ENCODE measurements around the gene DCUN1D2. TPM values are rescaled to one million over a fixed set of nuclear protein-coding genes. Genes with fewer than 3 reads are reported as not detected.

The DCUN1D2 gene
- polyA plus RNA-seq, 3 donors: 3.1 to 16.7 (median 6.1) TPM

GRCh38 chr13:113534236-113534860 lies 43.8 kb upstream of the DCUN1D2 start:
- peaks cover 0 to 12% (median 4%) of the 10 kb centered on the region in 7 donors for H3K9me3 Mint-ChIP-seq
- H2AFZ ChIP-seq (ENCODE audit: insufficient read depth, low read depth, low read length, poor library complexity, severe bottlenecking): no peak overlapping the region
- intact Hi-C loops (cut with micrococcal nuclease): no loop called here
- H3K27ac ChIP-seq (ENCODE audit: low read depth in 1 of 2, low read length in 2 of 2): no peak overlapping the region
- H3K36me3 Mint-ChIP-seq: peaks cover 69 to 86% of the 10 kb centered on the region in 2 donors
- no peak overlapping the region for H3K4me2 ChIP-seq (replicated peaks; ENCODE audit: extremely low read depth, low read length, poor library complexity, severe bottlenecking)
- peaks cover 3 to 6% of the 10 kb centered on the region in 2 donors for H3K4me1 ChIP-seq (ENCODE audit: control insufficient read depth in 1 of 2, insufficient read depth in 2 of 2, low read length in 2 of 2)
- H3K27ac Mint-ChIP-seq: no peak overlapping the region
- H3K9me3 ChIP-seq (replicated peaks in 1 of 2; ENCODE audit: control insufficient read depth in 1 of 2, insufficient read depth in 1 of 2, low read length in 2 of 2): peaks cover 0 to 3% of the 10 kb centered on the region in 2 donors
- peaks cover 0 to 1% (median 0%) of the 10 kb centered on the region in 3 donors for H3K27me3 Mint-ChIP-seq (ENCODE audit: low read depth in 3 of 3)
- H4K20me1 ChIP-seq (ENCODE audit: insufficient read depth, low read length): no peaks in the 10 kb centered on the region
- H3K4me3 Mint-ChIP-seq: no peak overlapping the region
- H3K9ac ChIP-seq (ENCODE audit: insufficient read depth, low read length, poor library complexity, severe bottlenecking): no peak overlapping the region
- peaks cover 7% of the 10 kb centered on the region for H3K4me1 Mint-ChIP-seq
- H3K4me3 ChIP-seq (replicated peaks in 1 of 3; ENCODE audit: low read depth in 2 of 3, low read length in 3 of 3): no peak overlapping the region
- WGBS (ENCODE audit: insufficient coverage): 96% methylated on average over 5 of the region's 12 CpGs
- no peak for DNase-seq
- peaks cover 43 to 86% of the 10 kb centered on the region in 2 donors for H3K36me3 ChIP-seq (replicated peaks in 1 of 2; ENCODE audit: control insufficient read depth in 1 of 2, insufficient read depth in 2 of 2, low read length in 2 of 2)
- no peaks in the 10 kb centered on the region for H3K27me3 ChIP-seq (ENCODE audit: control insufficient read depth in 2 of 2, insufficient read depth in 2 of 2, low read length in 2 of 2)
- TF ChIP-seq CTCF (IDR thresholded peaks at IDR 0.05): no peak
- no peaks in the 10 kb centered on the region for H3K79me2 ChIP-seq (ENCODE audit: insufficient read depth, low read length)

GRCh38 chr13:113533161-113533840 lies 42.8 kb upstream of the DCUN1D2 start:
- H3K27ac ChIP-seq (ENCODE audit: low read depth in 1 of 2, low read length in 2 of 2): no peak overlapping the region
- no peak overlapping the region for H2AFZ ChIP-seq (ENCODE audit: insufficient read depth, low read depth, low read length, poor library complexity, severe bottlenecking)
- peaks cover 6% of the 10 kb centered on the region for H3K79me2 ChIP-seq (ENCODE audit: insufficient read depth, low read length)
- no peaks in the 10 kb centered on the region for H3K9me3 ChIP-seq (replicated peaks in 1 of 2; ENCODE audit: control insufficient read depth in 1 of 2, insufficient read depth in 1 of 2, low read length in 2 of 2)
- H3K36me3 Mint-ChIP-seq: peaks cover 64 to 84% of the 10 kb centered on the region in 2 donors
- no peak for TF ChIP-seq CTCF (IDR thresholded peaks at IDR 0.05)
- H3K9ac ChIP-seq (ENCODE audit: insufficient read depth, low read length, poor library complexity, severe bottlenecking): no peak overlapping the region
- H3K4me1 ChIP-seq (ENCODE audit: control insufficient read depth in 1 of 2, insufficient read depth in 2 of 2, low read length in 2 of 2): peaks cover 8 to 10% of the 10 kb centered on the region in 2 donors
- no peaks in the 10 kb centered on the region for H3K27me3 ChIP-seq (ENCODE audit: control insufficient read depth in 2 of 2, insufficient read depth in 2 of 2, low read length in 2 of 2)
- H3K4me3 Mint-ChIP-seq: no peak overlapping the region
- no peaks in the 10 kb centered on the region for H3K27me3 Mint-ChIP-seq (ENCODE audit: low read depth in 3 of 3)
- no peaks in the 10 kb centered on the region for H4K20me1 ChIP-seq (ENCODE audit: insufficient read depth, low read length)
- WGBS (ENCODE audit: insufficient coverage): 96% methylated on average over 14 of the region's 24 CpGs
- H3K27ac Mint-ChIP-seq: peak overlapping the region in 1 of 7 donors; percentile 2
- peaks cover 13% of the 10 kb centered on the region for H3K4me1 Mint-ChIP-seq
- H3K36me3 ChIP-seq (replicated peaks in 1 of 2; ENCODE audit: control insufficient read depth in 1 of 2, insufficient read depth in 2 of 2, low read length in 2 of 2): peaks cover 42 to 84% of the 10 kb centered on the region in 2 donors
- H3K4me2 ChIP-seq (replicated peaks; ENCODE audit: extremely low read depth, low read length, poor library complexity, severe bottlenecking): no peak overlapping the region
- intact Hi-C loops (cut with micrococcal nuclease): no loop called here
- H3K9me3 Mint-ChIP-seq: peaks cover 0 to 7% (median 4%) of the 10 kb centered on the region in 7 donors
- no peak overlapping the region for H3K4me3 ChIP-seq (replicated peaks in 1 of 3; ENCODE audit: low read depth in 2 of 3, low read length in 3 of 3)
- DNase-seq: no peak
